Stimulated activated CD4-positive, alpha-beta T cell treated with anti-CD3 and anti-CD28 coated beads, Interleukin-1b, Interleukin-23, amount 100 ng/mL, for 4 hours (primary cell): ENCODE data around the gene LEMD1.
A peak's percentile ranks its signal among the peaks of the same experiment; 100 is the strongest.
"Not testable (repeated sequence)": the region's sequence is repeated elsewhere in the genome, so short reads cannot be mapped to it uniquely, and the experiment has no call there.

Experiments used
- DNase-seq, 2 donors: peaks; one replicate each; pipeline ENCODE4 v3.0.0-alpha.2; 2020; ENCODE audit warnings: low read depth in 2 of 2

The LEMD1 gene

GRCh38 chr1:205430696-205431305 is 8.9 kb upstream of the LEMD1 start:
- DNase-seq = peak; percentile 26 to 50

- DNase-seq = no peak
Observed at GRCh38 chr1:205429762-205430695, 8.2 kb upstream of the LEMD1 start.

GRCh38 chr1:205424901-205425600 is 3.2 kb upstream of the LEMD1 start:
- DNase-seq = no peak

GRCh38 chr1:205423814-205424399 is 2.1 kb upstream of the LEMD1 start:
- DNase-seq = no peak

GRCh38 chr1:205422993-205423642 is 1.3 kb upstream of the LEMD1 start:
- DNase-seq = no peak

GRCh38 chr1:205420938-205421337 is 918 bp downstream of the LEMD1 start:
- no peak for DNase-seq

GRCh38 chr1:205417870-205418635 is 3.8 kb downstream of the LEMD1 start:
- DNase-seq = no peak

GRCh38 chr1:205416322-205416721 is 5.5 kb downstream of the LEMD1 start:
- no peak for DNase-seq

- DNase-seq = no peak
Observed at GRCh38 chr1:205410581-205411298, 11.1 kb downstream of the LEMD1 start.

GRCh38 chr1:205407970-205408369 is 13.9 kb downstream of the LEMD1 start:
- no peak for DNase-seq

GRCh38 chr1:205406252-205406651 is 15.6 kb downstream of the LEMD1 start:
- DNase-seq = not testable (repeated sequence)

GRCh38 chr1:205404484-205404883 is 17.4 kb downstream of the LEMD1 start:
- not testable (repeated sequence) for DNase-seq

GRCh38 chr1:205398586-205398985 is 23.3 kb downstream of the LEMD1 start:
- DNase-seq = no peak

GRCh38 chr1:205396967-205397616 is 24.8 kb downstream of the LEMD1 start:
- peak in 1 of 2 donors; percentile 2 for DNase-seq

- DNase-seq = no peak
Observed at GRCh38 chr1:205395616-205396015, 26.2 kb downstream of the LEMD1 start.

- no peak for DNase-seq
Observed at GRCh38 chr1:205392650-205393049, 29.2 kb downstream of the LEMD1 start.

- no peak for DNase-seq
Observed at GRCh38 chr1:205391386-205391785, 30.5 kb downstream of the LEMD1 start.

- DNase-seq = no peak
Observed at GRCh38 chr1:205387845-205388244, 34.0 kb downstream of the LEMD1 start.

GRCh38 chr1:205382990-205383389 is 38.9 kb downstream of the LEMD1 start:
- DNase-seq = not testable (repeated sequence)

GRCh38 chr1:205382561-205382960 is 39.3 kb downstream of the LEMD1 start:
- DNase-seq = no peak
